SKM-1 treated with dmso at 0.1 percent for 144 hours (cell line): ENCODE data around the gene ILK.

Experiments
- DNase-seq: peaks from one replicate; lab custom pipeline; 2025; ENCODE audit not compliant: unreplicated experiment; lab: John Stamatoyannopoulos, UW

The ILK gene

GRCh38 chr11:6654281-6655019, 50.9 kb downstream of the ILK start:
- no peak for DNase-seq

DNA sequence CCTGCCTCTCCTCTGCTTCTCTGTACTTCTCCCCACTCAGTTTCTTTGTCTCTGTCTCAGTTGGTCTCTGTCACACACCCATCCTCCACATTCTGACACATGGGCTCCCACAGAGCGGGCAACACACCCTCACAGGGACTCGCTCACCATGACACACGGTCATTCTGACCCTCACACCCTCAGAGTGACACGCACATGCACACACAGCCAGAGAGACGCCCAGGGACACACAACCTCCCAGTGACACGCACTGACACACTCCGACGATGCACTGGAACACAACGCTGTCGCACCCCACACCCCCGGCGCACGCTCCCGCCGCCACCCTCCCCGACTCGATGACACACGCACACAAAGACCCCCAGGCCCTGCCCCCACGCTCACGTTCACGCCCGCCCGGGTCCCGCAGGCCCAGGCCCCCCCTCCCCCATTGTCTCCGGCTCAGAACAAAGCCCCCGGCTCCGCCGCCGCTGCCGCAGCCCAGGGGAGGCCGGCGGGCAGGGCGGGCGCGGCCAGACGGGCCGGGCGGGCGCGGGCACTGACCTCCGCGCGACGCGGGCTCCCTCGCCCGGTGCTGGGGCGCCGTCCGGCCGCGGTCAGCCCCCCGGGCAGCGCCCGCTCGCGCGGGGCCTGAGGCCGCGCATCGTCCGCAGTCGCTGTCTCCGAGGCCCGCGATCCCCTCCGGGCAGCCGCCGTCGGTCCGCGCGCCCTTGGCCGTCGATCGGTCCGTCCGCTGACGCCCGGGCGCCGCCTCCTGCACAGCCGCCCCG, 51.6 kb downstream of the ILK start:
- DNase-seq, result no peak

DNA sequence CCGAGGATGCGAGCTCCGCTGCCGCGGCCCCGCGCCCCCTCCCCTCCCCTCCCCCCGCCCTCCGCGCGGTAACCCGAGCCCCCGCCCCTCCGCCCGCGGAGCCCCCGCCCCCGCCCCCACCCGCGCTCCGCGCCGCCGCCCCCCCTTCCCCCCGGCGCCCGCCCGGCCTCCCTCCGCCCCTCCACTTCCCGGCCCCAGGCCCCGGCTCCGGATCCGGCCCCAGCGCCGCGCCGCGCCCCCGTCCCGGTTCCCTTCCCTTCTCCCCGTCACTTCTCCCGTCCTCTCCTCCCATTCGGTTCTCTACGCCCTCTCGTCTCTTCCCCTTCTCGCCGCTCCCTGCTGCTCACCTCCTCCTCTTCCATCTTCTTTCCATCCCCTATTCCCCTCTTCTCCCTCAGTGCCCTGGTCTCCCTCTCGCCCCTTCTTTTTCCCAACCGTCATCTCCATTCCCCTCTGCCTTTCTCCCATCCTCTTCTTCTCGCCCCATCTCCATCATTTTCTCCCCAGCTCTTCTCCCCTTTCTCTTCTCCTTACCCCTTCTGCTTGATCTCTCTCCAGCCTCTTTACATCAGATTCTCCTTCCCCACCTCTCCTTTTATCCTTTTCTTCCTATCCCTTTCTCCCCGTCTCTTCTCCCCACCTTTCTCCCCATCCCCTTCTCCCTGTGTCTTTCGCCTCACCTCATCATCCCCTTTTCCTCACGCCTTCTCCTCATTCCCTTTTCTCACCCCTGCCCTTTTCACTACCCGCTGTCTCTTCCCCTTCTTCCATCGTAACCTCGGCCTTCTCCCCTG, 52.4 kb downstream of the ILK start, which contains the start of gene DCHS1:
Gene DCHS1 (minus strand): TSS at position 20 of the 794 bp plus-strand sequence. CDS start 14,196 bp downstream, outside the sequence.
- DNase-seq, result no peak

- DNase-seq, result no peak
Observed at GRCh38 chr11:6656584-6656915, 53.0 kb downstream of the ILK start.

DNA sequence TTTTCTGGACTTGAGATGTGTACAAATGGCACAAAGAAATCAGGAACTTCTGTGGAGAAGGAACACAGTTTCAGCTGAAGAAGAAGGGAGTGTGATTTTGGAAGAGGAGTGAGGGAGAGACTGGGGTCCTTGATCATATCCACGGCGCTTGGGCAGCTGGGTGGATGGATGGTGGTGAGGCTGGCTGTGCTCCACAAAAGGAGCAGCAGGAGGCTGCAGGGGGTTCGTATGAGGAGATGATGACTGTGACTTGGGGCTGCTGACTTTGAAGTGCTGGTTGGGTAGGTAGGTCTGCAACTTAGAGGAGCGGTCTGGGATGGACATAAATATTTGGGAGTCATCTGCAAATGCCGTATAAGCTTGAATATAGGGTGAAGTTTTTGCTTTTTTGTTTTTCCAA, 53.4 kb downstream of the ILK start:
- DNase-seq, result no peak

DNA sequence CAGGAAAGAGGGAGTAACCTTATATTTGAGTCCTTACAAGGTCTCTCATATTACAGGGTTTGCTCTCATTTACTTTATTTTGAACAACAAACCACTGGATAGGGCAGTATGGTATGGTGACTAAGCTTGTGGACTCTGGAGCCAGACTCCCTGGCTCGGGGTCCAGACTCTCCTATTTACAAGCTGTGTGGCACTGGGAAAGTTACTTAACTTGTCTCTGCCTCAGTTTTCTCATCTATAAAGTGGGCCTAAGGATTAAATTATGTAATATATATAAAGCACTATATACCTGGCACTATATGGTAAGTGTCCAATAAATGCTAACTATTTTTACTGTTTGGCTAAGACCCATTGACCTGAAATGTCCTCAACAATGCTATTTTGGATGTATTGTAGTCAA, 53.8 kb downstream of the ILK start:
- DNase-seq, result no peak

GRCh38 chr11:6658647-6659046, 55.1 kb downstream of the ILK start:
- no peak for DNase-seq
